ENCODE results near the gene DESI1. TPM values are rescaled to one million over a fixed set of nuclear protein-coding genes. Genes with fewer than 3 reads are reported as not detected.
A peak's percentile ranks its signal among the peaks of the same experiment; 100 is the strongest.

The DESI1 gene
- total and polyA plus RNA-seq, 2 of the 13 experiments (the other 11 are each of a cell fraction or from before 2014, with no cell fraction given) = 21.6 to 29.2 TPM

DNA sequence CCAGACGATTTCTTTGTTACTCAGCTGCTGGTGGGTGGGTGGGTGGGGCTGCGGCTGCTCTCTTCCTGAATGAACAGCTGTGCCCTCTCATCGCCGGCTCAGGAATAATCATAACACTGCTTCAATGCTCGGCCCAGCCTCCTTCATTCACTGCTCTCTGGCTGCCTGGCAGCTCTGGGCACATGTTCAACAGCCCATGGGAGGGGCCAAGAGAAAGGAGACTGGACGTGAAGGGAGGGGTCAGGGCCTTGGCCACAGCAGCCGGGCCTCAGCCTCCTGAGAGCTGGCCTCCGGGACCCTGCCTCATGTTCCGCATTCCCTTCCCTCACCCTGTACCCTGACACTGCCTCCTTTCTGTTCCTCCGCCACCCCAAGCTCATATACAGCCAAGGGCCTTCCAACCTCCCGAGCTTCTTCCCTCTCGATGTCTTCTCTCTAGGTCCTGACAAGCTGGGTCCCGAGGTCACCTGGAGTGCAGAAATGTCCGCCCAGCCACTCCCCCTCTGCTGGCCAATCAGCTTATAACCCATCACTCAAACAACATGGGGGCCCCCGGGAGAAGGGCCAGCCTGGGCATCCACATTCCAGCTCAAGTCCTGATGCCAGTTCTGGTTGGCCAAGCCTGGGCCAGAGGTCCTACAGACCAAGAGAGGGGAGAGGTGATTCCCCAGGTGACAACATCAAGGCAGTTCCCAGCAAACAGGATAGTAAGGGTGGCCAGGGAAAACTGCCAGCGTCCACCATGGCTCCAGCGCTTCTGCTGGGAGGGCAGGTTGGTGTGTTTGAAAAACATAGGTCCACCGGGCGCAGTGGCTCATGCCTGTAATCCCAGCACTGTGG is 63.2 kb downstream of the DESI1 start (continued):
- TF ChIP-seq, protein P1, sequence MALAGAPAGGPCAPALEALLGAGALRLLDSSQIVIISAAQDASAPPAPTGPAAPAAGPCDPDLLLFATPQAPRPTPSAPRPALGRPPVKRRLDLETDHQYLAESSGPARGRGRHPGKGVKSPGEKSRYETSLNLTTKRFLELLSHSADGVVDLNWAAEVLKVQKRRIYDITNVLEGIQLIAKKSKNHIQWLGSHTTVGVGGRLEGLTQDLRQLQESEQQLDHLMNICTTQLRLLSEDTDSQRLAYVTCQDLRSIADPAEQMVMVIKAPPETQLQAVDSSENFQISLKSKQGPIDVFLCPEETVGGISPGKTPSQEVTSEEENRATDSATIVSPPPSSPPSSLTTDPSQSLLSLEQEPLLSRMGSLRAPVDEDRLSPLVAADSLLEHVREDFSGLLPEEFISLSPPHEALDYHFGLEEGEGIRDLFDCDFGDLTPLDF (CRISPR knock-in tag; IDR thresholded peaks at IDR 0.05) = no peak
- TF ChIP-seq, protein P2, sequence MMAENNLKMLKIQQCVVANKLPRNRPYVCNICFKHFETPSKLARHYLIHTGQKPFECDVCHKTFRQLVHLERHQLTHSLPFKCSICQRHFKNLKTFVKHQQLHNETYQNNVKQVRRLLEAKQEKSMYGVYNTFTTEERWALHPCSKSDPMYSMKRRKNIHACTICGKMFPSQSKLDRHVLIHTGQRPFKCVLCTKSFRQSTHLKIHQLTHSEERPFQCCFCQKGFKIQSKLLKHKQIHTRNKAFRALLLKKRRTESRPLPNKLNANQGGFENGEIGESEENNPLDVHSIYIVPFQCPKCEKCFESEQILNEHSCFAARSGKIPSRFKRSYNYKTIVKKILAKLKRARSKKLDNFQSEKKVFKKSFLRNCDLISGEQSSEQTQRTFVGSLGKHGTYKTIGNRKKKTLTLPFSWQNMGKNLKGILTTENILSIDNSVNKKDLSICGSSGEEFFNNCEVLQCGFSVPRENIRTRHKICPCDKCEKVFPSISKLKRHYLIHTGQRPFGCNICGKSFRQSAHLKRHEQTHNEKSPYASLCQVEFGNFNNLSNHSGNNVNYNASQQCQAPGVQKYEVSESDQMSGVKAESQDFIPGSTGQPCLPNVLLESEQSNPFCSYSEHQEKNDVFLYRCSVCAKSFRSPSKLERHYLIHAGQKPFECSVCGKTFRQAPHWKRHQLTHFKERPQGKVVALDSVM (CRISPR knock-in tag; IDR thresholded peaks at IDR 0.05) = peak; percentile 75
- TF ChIP-seq, protein P3, sequence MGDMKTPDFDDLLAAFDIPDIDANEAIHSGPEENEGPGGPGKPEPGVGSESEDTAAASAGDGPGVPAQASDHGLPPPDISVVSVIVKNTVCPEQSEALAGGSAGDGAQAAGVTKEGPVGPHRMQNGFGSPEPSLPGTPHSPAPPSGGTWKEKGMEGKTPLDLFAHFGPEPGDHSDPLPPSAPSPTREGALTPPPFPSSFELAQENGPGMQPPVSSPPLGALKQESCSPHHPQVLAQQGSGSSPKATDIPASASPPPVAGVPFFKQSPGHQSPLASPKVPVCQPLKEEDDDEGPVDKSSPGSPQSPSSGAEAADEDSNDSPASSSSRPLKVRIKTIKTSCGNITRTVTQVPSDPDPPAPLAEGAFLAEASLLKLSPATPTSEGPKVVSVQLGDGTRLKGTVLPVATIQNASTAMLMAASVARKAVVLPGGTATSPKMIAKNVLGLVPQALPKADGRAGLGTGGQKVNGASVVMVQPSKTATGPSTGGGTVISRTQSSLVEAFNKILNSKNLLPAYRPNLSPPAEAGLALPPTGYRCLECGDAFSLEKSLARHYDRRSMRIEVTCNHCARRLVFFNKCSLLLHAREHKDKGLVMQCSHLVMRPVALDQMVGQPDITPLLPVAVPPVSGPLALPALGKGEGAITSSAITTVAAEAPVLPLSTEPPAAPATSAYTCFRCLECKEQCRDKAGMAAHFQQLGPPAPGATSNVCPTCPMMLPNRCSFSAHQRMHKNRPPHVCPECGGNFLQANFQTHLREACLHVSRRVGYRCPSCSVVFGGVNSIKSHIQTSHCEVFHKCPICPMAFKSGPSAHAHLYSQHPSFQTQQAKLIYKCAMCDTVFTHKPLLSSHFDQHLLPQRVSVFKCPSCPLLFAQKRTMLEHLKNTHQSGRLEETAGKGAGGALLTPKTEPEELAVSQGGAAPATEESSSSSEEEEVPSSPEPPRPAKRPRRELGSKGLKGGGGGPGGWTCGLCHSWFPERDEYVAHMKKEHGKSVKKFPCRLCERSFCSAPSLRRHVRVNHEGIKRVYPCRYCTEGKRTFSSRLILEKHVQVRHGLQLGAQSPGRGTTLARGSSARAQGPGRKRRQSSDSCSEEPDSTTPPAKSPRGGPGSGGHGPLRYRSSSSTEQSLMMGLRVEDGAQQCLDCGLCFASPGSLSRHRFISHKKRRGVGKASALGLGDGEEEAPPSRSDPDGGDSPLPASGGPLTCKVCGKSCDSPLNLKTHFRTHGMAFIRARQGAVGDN (CRISPR knock-in tag; IDR thresholded peaks at IDR 0.05) = peak; percentile 73
- TF ChIP-seq ZFY (CRISPR knock-in tag; IDR thresholded peaks at IDR 0.05) = peak; percentile 52
- TF ChIP-seq NFYC (CRISPR knock-in tag; IDR thresholded peaks at IDR 0.05) = peak; percentile 69
- TF ChIP-seq, protein P4, sequence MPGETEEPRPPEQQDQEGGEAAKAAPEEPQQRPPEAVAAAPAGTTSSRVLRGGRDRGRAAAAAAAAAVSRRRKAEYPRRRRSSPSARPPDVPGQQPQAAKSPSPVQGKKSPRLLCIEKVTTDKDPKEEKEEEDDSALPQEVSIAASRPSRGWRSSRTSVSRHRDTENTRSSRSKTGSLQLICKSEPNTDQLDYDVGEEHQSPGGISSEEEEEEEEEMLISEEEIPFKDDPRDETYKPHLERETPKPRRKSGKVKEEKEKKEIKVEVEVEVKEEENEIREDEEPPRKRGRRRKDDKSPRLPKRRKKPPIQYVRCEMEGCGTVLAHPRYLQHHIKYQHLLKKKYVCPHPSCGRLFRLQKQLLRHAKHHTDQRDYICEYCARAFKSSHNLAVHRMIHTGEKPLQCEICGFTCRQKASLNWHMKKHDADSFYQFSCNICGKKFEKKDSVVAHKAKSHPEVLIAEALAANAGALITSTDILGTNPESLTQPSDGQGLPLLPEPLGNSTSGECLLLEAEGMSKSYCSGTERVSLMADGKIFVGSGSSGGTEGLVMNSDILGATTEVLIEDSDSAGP (CRISPR knock-in tag; IDR thresholded peaks at IDR 0.05; ENCODE audit: borderline replicate concordance) = 0 out of 2 replicates have a peak, but pooled peaks have one; percentile 32
- TF ChIP-seq, protein P5, sequence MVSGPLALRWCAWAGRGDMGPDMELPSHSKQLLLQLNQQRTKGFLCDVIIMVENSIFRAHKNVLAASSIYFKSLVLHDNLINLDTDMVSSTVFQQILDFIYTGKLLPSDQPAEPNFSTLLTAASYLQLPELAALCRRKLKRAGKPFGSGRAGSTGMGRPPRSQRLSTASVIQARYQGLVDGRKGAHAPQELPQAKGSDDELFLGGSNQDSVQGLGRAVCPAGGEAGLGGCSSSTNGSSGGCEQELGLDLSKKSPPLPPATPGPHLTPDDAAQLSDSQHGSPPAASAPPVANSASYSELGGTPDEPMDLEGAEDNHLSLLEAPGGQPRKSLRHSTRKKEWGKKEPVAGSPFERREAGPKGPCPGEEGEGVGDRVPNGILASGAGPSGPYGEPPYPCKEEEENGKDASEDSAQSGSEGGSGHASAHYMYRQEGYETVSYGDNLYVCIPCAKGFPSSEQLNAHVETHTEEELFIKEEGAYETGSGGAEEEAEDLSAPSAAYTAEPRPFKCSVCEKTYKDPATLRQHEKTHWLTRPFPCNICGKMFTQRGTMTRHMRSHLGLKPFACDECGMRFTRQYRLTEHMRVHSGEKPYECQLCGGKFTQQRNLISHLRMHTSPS (CRISPR knock-in tag; IDR thresholded peaks at IDR 0.05; ENCODE audit: low read depth) = peak; percentile 50; the same call in 1 of the 2 replicates
- TF ChIP-seq YY1 (IDR thresholded peaks at IDR 0.05; ENCODE audit: insufficient read depth, insufficient replicate concordance, low read depth, low read length) = peak; percentile 47
- peak; percentile 49; the same call in 1 of the 2 replicates for TF ChIP-seq RXRA (CRISPR knock-in tag; IDR thresholded peaks at IDR 0.05)
- TF ChIP-seq SOX6 (IDR thresholded peaks at IDR 0.05) = no peak
- peak; percentile 32; the same call in 1 of the 2 replicates for TF ChIP-seq SOX6 (CRISPR knock-in tag; IDR thresholded peaks at IDR 0.05)
- no peak for TF ChIP-seq ZNF460 (CRISPR knock-in tag; IDR thresholded peaks at IDR 0.05; ENCODE audit: borderline replicate concordance)
- TF ChIP-seq, protein P6, sequence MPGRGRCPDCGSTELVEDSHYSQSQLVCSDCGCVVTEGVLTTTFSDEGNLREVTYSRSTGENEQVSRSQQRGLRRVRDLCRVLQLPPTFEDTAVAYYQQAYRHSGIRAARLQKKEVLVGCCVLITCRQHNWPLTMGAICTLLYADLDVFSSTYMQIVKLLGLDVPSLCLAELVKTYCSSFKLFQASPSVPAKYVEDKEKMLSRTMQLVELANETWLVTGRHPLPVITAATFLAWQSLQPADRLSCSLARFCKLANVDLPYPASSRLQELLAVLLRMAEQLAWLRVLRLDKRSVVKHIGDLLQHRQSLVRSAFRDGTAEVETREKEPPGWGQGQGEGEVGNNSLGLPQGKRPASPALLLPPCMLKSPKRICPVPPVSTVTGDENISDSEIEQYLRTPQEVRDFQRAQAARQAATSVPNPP (CRISPR knock-in tag; IDR thresholded peaks at IDR 0.05) = no peak
- TF ChIP-seq NFYB (CRISPR knock-in tag; IDR thresholded peaks at IDR 0.05) = peak; percentile 69
- no peak for TF ChIP-seq ZNF296 (CRISPR knock-in tag; conservative IDR thresholded peaks at IDR 0.05)

Measured in HepG2 (cell line).